ENCODE results near the gene RALGPS1.

The RALGPS1 gene

GRCh38 chr9:127244609-127245601 is 330.3 kb downstream of the RALGPS1 start:
- peak; percentile 93 for DNase-seq

- DNase-seq: no peak
These were observed 331.1 kb downstream of the RALGPS1 start for GRCh38 chr9:127245637-127246164.

DNA sequence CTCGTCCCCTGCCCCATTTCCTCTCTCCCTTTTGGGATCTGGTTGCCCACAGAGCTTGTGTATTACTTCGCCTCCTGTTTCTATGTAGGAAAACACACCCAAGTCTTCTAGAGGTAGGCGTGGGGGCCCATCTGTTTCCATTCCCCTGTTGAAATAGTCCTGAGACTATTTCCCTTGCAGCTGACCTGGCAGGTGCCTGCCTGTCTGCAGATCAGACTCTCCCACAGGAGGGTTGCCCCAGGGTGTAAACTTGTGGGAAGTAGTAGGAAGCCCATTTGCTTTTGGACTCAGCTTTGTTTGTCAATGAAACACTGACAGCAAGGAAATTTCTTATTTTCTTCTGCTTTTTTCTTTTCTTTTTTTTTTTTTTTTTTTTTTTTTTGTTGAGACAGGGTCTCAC is 333.7 kb downstream of the RALGPS1 start:
- no peak for DNase-seq

GRCh38 chr9:127249877-127250276 is 335.3 kb downstream of the RALGPS1 start:
- DNase-seq: no peak

DNA sequence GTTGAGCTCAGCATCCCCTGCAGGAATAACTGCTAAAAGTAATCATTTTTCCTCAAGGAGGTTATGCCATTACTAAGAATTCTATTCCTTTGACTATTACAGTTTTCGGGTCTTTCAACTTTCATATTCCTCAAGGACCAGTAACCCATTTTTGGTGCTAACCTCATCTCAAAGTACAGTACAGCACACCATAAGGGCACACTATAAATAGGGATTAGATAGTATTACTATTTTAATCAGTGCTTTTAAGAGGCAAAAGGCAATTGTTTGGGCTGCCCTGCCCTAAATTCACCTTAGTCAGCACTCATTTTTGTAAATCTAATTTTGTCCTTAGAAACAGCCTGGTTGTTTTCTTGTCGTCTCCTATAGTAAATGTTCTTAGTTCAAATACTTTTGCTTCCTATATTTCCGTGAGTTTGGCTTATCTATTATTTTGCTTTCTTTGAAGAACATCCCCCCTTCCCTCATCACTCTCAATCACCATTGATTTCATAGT is 336.4 kb downstream of the RALGPS1 start:
- no peak for DNase-seq

- no peak for DNase-seq
These were observed 338.1 kb downstream of the RALGPS1 start for GRCh38 chr9:127252410-127253318.

- no peak for DNase-seq
These were observed 338.9 kb downstream of the RALGPS1 start for GRCh38 chr9:127253446-127253845.

DNA sequence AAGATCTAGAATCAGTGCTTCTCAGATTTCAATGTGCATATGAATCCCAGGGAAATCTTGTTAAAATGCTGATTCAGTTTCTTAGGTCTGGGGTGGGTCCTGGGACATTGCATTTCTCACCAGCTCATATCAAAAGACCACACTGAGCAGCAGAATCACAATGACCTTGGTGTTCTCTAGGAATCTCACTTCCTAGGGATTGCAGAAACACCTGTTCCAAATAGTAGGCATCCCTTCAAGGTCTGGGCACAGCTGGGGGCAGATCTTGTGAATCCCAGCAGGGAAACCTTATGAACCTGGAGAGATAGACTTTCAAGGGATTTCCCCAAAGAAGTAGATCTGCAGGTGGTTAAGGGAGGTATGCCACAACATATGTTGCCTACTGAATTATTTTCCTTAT is 341.1 kb downstream of the RALGPS1 start:
- DNase-seq: no peak

GRCh38 chr9:127256324-127256723 is 341.7 kb downstream of the RALGPS1 start:
- DNase-seq: no peak

DNA sequence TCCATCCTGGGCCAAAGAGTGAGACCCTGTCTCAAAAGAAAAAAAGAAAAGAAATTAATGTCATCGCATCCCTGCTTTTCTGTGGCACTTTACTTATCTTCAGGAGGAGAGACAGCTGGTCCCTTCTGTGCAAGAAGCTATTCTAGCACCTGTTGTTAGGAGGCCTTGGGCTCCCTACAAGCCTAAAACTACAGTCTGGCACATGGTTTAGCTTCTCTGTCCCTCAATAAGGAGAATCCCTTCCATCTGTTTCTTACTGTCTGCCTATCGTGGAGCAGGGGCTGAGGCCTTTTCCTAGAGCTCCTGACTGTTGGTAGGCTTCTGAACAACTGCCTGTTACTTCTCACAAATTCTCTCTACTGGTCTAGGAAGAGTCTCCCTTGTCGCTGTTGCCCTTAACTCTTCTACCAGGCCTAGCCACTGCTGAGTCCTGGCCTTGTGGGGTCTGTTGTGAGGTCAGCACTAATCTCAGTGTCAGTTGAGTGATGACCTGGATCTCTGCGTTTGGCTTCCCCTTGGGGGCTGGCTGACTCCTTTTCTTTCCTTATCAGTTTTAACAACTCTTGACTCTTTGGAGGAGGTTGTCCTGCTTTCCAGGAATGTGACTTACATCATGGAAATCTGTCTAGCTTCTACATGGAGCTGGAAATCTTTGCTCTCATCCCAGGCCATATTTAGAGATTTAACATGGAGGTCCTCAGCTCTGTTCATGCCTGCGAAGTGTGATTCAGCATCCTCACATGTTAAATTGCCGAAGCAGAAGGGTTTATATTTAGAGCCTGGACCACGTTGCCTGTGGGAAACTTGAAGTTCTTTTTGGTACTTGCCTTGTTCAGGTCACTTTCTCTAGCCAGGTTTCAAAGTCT is 344.3 kb downstream of the RALGPS1 start:
- no peak for DNase-seq

DNA sequence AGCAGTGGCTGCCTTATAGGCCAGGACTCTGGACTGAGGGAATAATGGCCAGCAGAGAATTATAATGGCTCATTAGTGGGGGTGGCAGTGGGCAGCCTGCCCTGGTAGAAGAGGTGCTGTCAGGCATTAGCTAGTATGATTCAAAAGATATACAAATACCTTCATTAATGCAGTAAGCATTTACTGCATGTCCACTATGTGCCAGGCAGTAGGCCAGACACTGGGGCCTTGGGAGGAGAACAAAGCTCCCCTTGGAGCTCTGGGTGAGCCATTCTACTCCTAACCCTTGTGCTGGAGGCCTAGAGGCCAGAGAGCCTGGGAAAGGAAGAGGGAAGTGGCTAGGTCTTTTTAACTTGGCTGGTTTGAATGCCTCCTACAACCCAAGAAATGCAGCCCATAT is 348.0 kb downstream of the RALGPS1 start:
- no peak for DNase-seq

DNA sequence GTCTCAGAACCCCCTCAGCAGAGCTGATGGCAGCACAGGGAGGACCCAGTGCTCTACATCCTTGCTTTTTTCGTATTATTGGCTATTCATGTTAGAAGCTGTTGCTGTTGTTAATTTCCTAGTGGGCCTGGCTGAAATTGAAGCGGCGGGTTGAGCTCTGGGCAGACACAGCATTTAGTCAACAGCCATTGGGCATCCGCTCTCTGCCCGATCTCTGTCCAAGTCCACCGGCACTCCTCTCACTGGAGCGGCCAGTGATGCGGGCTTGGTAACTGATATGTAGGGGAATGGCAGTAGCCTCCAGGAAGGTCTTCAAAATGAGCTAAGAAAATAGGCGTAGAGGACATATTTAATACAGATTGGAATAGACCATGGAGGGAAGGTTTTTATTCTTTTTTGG is 348.7 kb downstream of the RALGPS1 start:
- no peak for DNase-seq

- no peak for DNase-seq
These were observed 349.1 kb downstream of the RALGPS1 start for GRCh38 chr9:127263664-127264063.

GRCh38 chr9:127264462-127265219 is 350.1 kb downstream of the RALGPS1 start, which contains the start of gene GARNL3:
TSS of gene GARNL3 (plus strand) at chr9:127264774. CDS start at chr9:127264878, 104 bp downstream.
- DNase-seq: no peak

GRCh38 chr9:127267793-127268525 is 353.4 kb downstream of the RALGPS1 start:
- no peak for DNase-seq

- no peak for DNase-seq
These were observed 354.9 kb downstream of the RALGPS1 start for GRCh38 chr9:127269449-127269848.

All from NCI-H1436 (cell line).